GM19025 (cell line): ENCODE data around the gene BMX.

ENCODE experiments used
- ATAC-seq: cut with Tn5 transposase; IDR thresholded peaks from one replicate; pipeline ENCODE4 v1.9.1; 2021; ENCODE audit warnings: mild to moderate bottlenecking, low read depth, moderate library complexity; ENCODE audit not compliant: unreplicated experiment

The BMX gene

DNA sequence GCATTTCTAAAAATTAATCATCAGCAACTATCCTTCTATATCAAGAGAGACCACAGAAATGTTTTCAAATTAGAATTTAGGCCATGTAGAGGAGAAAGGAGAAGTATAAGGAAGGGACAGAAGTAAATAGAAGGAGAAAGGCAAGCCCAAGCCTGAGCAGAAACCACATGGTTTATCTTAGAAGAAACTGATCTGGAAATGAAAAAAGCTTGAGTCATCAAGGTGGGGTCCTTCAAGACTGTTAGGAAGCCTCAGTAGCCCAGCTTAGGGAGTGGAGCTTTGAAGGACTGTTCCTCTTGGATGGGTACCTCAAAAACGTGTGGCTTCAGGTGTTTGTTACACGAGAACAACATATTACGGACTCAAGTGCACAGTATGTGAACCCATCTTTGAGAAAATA lies 4.5 kb downstream of the BMX start:
- no peak for ATAC-seq

DNA sequence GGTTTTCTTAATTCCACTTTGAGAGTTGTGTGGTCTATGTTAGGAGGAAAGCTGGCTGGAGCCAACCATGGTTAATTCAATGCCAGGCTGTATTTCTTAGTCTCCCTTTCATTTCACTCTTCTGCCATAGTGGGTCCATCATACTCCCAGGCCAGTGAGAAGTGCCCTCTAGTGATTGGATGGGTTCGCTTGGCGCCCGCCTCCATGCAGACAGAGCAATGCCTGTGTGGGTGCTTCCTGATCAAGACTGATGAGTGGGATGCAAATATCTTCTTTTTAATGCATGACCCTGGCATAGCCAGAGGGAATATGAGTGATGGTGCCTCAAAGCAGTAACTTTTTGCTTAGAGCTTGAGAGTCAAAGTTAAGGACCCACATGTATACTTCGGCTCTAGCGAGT lies 6.4 kb downstream of the BMX start:
- no peak for ATAC-seq

DNA sequence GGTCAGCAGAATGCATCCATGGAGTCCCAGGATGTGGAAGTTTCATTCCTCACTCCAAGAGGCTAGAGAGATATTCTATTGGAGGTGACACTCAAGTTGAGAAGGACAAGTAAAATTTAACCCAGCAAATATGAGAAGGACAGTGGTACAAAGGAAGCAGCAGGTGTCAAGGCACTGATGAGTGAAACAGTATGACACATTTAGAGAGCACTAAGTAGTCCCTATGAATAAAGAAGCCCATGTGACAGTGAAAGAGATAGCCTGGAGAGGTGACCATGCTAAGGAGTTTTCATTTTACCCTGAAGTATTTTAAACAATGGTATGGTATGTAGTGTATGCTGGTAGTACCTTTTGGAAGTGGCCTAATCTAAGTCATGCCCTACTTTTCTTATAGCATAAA lies 9.2 kb downstream of the BMX start:
- no peak for ATAC-seq

DNA sequence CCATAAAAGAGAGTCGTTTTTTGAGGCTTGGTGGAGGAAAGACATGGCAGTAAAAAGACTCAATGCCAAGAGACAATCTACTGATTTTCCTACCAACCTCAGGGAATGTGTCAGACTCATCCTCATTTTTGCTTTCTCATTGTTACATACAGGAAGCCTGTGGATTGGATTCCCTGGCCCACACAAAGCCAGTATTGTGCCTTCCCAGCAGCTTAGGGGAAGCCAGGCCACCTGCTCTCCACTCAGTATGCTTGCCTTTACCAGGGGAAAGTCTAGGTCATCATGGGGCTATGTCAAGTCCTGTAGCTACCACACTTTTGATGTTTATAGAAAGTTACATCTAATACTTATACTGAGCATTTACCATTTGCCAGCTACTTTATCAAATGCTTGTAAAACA lies 11.0 kb downstream of the BMX start:
- no peak for ATAC-seq

DNA sequence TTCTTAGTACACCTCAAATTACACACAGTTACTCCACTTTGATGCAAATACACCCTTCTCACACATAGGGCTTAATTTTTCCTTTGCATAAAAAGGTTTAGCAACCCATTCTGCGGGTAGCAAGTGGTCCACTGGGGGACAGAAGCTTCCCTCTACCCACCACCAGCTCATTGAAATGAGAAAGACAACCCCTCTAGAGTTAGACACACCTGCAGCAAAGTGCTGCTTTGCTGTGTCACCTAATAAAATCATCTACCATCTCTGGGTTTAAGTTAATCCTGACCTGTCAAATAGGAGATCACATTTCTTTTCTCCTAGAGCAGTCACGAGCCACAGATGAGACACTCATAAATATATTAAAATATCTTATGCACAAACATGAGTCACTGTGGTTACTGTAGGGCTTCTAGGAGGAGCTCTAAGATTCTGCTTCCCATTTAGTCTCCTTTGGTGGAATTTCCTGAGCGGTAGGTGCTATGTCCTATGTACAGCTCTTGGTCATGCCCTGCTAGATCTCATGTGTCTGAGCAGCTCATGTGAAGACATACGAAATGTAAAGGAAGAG lies 11.9 kb downstream of the BMX start:
- no peak for ATAC-seq

DNA sequence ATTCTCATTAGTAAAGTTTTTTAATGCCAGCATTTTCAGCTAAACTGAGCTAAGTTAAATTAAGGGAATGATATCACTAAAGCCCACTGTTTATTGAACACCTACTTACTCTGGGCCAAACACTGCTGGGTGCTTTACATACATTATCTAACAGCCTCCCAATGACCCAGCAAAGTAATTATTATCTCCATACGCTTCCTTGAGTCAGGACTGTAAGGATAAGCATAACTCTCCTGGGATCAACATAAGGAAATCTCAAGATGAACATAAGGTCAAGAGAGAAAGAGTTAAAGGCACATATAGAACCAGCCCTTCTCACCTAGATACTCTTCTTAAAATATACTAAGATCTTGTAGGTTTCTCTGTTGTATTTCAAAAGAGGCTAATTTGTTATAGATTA lies 13.7 kb downstream of the BMX start:
- no peak for ATAC-seq

DNA sequence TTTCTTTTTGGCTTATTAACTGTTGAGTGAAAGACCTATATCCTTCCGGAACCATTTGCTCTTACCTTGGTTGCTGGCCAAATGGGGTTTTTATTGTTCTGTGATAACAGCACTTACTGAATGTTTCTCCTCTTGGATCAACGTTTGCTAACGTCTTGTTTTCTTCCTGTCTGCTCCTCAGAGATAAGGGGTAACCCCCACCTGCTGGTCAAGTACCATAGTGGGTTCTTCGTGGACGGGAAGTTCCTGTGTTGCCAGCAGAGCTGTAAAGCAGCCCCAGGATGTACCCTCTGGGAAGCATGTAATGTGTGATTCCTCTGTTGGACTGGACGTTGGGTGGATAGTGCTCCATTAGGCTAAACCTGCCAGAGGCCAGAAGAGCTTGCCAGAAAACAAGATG lies 15.3 kb downstream of the BMX start:
- no peak for ATAC-seq

DNA sequence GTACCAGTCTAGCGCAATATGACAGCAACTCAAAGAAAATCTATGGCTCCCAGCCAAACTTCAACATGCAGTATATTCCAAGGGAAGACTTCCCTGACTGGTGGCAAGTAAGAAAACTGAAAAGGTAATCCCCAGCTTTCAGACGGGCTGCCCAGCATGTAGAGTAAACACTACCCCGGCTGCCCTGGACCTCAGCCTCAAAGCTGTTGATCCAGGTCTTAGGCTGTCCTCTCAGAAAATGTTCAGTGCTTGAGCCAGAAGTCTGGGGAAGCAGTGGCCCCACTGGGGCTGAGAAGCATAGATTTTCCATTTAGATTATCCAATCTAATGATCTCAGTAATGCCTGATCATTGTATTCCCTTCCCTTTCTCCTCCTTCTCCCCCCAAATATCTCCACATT lies 21.9 kb downstream of the BMX start:
- no peak for ATAC-seq

DNA sequence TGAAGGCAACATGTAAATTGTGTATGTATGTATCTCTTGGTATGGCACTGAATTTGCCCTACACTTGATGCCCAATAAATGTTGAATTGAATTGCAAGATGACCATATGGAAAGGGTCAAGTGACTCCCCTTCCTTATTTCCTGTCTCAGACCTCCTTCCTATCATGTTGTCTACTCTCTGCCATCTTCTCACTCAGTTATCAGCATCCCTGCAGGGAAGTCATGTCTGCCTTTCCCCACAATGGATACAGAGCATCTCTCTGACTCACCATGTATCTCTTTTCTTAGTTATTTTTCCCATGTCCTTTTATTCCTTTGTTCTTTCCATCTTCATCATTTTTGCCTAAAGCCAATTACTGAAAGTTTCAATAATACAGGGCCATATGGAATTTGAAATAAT lies 22.5 kb downstream of the BMX start:
- ATAC-seq, result no peak

DNA sequence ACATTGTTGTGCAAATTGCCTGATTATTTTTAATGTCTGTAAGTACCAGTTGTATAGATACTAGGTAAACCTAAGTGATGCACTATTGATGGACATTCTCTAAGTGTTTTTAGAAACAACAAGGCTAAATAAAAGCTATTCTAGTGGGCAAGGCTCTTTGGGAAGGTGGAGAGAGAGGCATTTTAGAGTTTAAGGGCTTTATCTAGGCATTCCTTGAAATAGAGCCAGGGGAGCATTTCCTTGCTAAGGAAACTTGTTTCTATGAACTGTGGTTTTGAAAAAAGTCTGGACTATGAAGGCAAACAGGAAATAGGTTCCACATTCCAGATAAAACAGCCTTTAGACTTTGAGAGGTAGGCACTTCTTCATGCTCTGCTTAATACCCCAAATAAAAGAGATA lies 23.8 kb downstream of the BMX start:
- no peak for ATAC-seq

DNA sequence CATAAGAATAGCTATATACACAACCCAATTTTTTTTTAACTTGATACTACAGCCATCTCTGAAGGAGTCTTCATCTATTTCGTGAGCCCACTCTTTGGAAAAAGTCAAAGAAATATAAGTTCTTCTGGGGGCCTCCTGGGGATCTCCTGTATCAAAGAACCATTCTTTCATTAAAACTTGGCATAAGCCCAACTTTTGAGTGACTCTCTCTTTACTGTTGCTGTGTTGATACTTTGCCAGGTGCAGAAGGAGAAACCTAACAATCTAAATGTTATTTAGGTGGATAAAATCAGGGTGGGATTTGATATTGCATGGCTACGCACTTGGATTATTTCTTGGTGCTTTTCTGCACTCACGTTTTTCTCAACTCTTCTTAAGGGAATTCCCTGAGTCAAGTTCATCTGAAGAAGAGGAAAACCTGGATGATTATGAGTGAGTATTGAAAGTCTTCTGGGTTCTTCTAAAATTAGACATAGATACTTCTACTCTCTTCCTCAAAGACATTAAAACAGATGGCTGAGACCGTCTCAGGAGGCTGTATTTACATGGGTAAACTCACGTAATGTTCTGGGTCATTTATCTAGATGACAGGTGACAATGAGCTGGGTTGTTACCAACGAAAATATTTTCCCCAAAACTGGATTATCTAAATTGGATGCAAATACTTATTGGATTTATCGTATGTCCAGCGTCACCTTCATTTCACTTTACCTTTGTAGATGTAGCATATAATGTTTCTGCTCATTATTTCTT lies 25.2 kb downstream of the BMX start:
- no peak for ATAC-seq

DNA sequence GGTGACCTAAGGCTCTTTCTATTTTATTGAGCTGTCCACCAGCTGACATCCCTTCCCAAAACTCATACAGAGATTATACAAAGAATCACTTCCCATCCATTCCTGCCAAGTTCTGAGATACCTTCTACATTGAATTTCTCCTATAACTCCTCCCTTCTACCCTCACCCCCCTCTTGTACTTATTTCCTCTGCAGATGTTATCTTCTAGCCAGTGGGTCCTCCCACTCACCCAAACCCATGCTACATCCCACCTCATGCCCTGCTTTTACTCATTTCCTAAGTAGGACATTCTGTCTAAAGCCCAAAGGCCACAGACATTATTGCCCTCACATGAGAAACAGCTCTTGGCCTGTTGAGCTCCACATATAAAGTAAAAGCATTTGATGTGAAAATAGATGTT lies 28.6 kb downstream of the BMX start:
- ATAC-seq, result no peak

DNA sequence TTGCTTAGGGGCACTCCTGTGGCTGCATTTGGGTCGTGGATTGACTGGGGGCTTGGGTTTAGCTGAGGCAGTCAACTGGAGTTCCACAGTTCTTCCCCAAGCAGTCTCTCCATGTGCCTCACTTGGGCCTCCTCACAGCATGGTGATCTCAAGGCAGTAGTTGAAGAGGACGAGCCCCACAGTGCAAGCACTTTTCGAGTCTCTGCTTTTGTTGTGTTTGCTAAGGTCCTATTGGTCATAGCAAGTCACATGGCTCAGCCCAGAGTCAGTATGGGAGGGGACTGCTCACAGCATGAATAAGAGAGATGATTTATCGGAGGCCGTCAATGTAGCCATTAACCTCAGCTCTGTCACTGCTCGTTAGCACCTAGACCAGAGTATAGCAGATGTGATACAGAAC lies 29.7 kb downstream of the BMX start:
- no peak for ATAC-seq

DNA sequence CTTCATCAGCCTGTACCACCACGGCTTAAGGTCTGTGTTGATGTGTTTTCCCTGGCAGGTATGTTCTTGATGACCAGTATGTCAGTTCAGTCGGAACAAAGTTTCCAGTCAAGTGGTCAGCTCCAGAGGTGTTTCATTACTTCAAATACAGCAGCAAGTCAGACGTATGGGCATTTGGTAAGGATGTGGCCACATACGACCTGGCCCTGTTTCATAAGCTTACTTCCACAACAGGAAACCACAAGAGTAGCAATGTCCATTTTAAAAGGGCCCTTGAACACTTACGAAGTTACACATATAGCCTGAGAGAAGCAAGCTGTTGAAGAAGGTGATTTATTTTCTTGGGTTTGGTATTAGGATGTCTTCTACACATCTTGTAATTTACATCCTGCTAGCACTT lies 46.1 kb downstream of the BMX start:
- ATAC-seq, result no peak

DNA sequence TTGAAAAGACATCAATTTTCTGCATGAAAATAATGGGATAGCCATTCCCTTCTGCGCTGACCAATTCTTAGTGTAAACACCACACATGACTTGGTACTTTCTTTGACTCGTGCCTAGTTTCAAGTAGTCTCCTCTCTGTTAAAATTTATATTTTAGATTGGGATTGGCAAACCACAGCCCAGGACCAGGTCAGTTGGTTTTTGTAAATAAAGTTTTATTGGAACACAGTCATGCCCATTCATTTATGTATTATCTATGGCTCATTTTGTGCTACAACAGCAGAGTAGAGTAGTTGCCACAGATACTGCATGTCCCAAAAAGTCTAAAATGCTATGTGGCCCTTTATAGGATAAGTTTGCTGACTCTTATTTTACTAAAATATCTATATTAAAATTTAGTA lies 46.7 kb downstream of the BMX start:
- ATAC-seq, result no peak

DNA sequence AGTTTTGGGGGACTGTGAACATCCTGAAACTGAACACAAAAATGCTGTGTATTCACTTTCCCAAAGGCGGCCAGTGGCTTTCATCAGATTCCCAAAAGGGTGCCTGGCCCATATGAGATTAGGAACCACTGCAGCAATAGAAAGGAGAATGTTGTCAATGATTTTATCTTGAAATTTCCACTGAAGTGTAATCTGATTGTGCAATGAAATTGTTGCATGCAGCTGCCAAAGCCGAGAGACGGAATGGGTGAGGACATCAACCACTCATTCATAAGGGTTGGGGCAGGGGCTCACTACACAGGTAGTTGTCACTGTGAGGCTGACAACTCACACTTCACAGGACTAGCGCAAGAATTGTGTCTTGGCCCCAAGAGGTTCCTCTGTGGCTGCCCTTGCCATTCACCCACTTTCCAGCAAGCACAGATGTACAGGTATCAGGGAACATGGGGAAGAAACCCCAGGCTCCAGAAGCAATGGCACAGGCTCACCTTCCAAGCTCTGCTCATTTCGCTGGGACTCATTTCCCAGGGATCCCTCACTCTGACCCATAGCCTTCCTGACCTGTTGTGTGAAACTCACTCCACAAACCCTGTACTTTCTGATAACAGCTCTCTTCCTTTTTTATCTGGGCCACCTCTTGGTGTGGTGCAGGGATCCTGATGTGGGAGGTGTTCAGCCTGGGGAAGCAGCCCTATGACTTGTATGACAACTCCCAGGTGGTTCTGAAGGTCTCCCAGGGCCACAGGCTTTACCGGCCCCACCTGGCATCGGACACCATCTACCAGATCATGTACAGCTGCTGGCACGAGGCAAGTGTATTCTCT lies 48.8 kb downstream of the BMX start:
- ATAC-seq, result no peak

DNA sequence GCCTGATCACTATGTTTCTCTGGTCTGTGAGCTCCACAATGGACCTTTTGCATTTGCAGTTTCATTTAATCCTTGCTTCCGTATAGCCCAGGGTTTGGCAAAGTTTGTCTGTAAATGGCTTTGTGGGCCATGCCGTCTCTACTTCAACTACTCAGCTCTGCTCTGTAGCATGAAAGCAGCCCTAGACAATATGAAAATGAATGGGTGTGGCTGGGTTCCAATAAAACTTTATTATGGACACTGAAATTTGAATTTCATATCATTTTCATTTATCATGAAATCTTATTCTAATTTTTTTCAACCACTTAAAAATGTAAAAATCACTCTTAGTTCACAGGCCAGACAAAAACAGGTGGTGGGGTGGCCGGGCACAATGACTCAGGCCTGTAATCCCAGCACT lies 58.6 kb downstream of the BMX start:
- no peak for ATAC-seq

DNA sequence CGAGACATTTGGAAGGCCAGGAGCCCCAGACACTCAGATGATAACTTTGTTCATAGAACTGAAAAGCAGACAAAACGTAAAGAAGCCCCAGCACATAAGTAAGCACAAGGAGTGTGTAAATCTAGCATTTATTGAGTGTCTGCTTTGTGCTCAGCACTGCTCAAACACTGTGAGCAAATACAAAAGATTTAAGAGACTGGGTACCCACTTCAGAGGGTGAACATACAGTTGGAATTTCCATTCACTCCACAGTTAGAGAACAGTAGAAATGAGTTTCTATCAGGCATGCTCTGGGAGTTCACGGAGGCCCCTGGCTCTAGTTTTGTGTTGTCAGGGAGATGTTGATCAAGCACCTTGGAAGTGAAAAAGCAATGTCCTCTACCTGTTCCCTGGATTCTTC lies 60.3 kb downstream of the BMX start:
- ATAC-seq, result no peak

DNA sequence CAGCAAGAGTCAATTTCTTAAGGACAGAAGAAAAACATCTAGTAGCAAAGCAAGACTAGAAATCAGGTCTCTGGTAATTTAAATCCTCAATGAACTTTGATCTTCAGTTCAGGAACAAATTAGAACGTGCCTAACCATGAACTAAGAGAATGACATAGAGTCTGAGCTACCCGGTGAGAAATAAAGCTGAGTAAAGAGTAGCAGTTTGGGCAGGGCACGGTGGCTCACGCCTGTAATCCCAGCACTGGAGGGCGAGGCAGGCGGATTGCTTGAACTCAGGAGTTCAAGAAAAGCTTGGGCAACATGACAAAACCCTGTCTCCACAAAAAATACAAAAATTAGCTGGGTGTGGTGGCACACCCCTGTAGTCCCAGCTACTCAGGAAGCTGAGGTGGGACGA lies 62.4 kb downstream of the BMX start:
- no peak for ATAC-seq

DNA sequence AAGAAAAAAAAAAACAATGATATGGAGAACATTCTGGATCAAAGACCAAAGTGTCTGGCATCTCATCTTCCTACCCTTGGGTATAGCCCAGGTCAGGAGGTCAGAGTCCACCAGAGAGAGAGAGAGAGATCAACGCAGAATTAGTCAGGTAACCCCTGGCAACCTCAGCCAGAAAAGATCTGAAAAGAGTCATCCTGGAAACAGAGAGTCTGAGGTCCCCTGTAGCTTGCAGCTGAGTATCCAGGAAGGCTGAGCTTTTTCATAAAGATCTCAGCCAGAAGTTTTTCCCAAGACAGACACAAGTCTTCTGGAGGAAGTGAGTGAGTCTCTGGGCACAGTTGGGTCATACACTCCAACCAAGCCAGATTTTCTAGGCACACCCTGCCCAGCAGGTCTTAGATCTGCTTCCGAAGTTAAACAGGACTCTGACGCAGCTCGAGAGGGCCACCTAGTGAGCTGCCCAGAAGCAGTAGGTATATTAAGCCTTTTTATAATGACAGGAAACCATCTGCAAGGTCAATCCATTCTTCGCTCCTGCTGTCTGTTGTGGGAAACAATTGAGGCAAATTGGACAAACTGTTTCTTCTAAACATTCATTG lies 64.5 kb downstream of the BMX start:
- ATAC-seq, result no peak

DNA sequence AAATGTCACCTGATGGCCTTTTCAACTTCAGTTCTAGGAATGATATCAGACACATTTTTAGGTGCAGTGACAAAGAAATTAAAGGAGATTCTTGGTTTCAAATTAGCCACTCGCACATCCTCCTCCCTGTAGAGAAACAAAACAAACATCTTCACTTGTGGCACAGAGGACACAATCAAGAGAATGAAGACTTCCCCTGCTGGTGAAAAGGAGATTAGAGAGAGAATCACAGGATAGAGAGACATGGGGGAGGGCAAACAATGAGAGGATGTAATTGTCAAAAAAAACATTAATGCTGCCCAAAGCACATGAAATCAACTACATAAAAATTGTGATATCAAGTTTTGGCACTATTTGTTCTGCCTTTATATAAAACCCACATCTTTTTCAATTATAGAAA lies 65.6 kb downstream of the BMX start:
- ATAC-seq, result no peak

DNA sequence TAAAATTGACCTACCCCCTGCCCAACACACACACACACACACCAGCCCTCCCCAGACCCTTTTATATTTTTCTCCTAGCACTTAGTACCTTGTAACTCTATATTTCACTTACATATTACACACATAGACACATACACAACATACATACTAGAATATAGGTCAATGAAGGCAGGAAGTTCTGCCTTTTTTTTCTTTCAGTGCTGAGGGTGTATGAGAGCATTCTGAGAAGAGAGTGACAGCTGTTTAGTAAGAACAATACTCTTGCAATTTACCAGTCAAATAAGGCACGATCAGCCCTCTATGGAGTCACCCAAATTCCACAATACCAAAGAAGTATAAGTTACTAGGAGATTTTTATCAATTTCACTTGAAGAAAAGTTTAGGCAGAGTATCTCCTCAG lies 66.7 kb downstream of the BMX start:
- ATAC-seq, result no peak
